MCF 10A (cell line): ENCODE data around the gene ZFHX3. TPM values are rescaled to one million over a fixed set of nuclear protein-coding genes. Genes with fewer than 3 reads are reported as not detected.

Source experiments
- BruUV-seq: library from RNA; stranded (reverse); fragments of 400-500 nt; replicated peaks from 2 replicates; lab custom pipeline; 2021; lab: Mats Ljungman, UMichigan
- CTCF ChIA-PET: fragments of 300-600 bp; sonication (Branson Sonifier 250); formaldehyde crosslinking; extraction: SDS; loops from one replicate; lab custom pipeline; 2021; ENCODE audit warnings: antibody characterized with exemption, inconsistent platforms; lab: Yijun Ruan, JAX
- POLR2A ChIA-PET: fragments of 300-600, 350-650 bp; sonication (Branson Sonifier 250); formaldehyde crosslinking; extraction: SDS; loops from one replicate; lab custom pipeline; 2020; ENCODE audit warnings: antibody characterized with exemption, inconsistent platforms; lab: Yijun Ruan, JAX
- DNase-seq: peaks from one replicate; pipeline ENCODE4 v3.0.0-alpha.2; 2018; ENCODE audit not compliant: unreplicated experiment
- H3K27ac Mint-ChIP-seq: one replicate; pipeline ENCODE4 v1.8.0; 2022; ENCODE audit warnings: mild to moderate bottlenecking, low read depth, mixed read lengths; ENCODE audit not compliant: unreplicated experiment
- H3K27me3 Mint-ChIP-seq: one replicate; pipeline ENCODE4 v1.8.0; 2022; ENCODE audit warnings: mixed read lengths; ENCODE audit not compliant: insufficient read depth, unreplicated experiment
- H3K36me3 Mint-ChIP-seq: one replicate; pipeline ENCODE4 v1.8.0; 2022; ENCODE audit warnings: mild to moderate bottlenecking, moderate library complexity, mixed read lengths; ENCODE audit not compliant: insufficient read depth, unreplicated experiment
- H3K4me1 Mint-ChIP-seq: one replicate; pipeline ENCODE4 v1.8.0; 2022; ENCODE audit warnings: mixed read lengths; ENCODE audit not compliant: insufficient read depth, unreplicated experiment
- H3K4me3 Mint-ChIP-seq: one replicate; pipeline ENCODE4 v1.8.0; 2022; ENCODE audit warnings: mild to moderate bottlenecking, moderate library complexity, mixed read lengths; ENCODE audit not compliant: unreplicated experiment
- H3K9me3 Mint-ChIP-seq: one replicate; pipeline ENCODE4 v1.8.0; 2022; ENCODE audit warnings: mixed read lengths; ENCODE audit not compliant: unreplicated experiment
- CTCF ChIP-seq: fragments of 200-600 bp; IDR thresholded peaks from one replicate; pipeline ENCODE4 v1.8.0; 2022; ENCODE audit warnings: antibody characterized with exemption, mild to moderate bottlenecking; ENCODE audit not compliant: unreplicated experiment
- intact Hi-C: fragments of 100-400 bp; cut with micrococcal nuclease; formaldehyde crosslinking; loops from 2 replicates; pipeline ENCODE4 v1.14.1; 2022
- total RNA-seq: library from RNA; stranded (reverse); gene quantifications from 2 replicates; pipeline ENCODE4 v1.2.3, GENCODE V29; 2022

ZFHX3 gene
- total RNA-seq, 1 experiment from 2014 or later: 27.4 TPM

GRCh38 chr16:72913551-72913950, 134.4 kb downstream of the ZFHX3 start:
- Mint-ChIP-seq H3K4me3 (no peak overlapping the region), H3K4me1 (peaks cover 2% of the 10 kb centered on the region), H3K36me3 (peaks cover 20% of the 10 kb centered on the region), H3K27ac (no peak overlapping the region), H3K9me3 (no peaks in the 10 kb centered on the region), H3K27me3 (no peaks in the 10 kb centered on the region)
- no peak for TF ChIP-seq CTCF
- no peak for DNase-seq
- BruUV-seq: no TSS peak
- POLR2A ChIA-PET: no interaction called here
- intact Hi-C loops: no loop called here
- CTCF ChIA-PET: no interaction called here

- H3K36me3 Mint-ChIP-seq: peaks cover 14% of the 10 kb centered on the region
- H3K4me1 Mint-ChIP-seq: peaks cover 8% of the 10 kb centered on the region
- no peaks in the 10 kb centered on the region for H3K9me3 Mint-ChIP-seq
- intact Hi-C loops: no loop called here
- no peak for TF ChIP-seq CTCF
- ChIA-PET CTCF (no interaction called here), POLR2A (no interaction called here)
- H3K27ac Mint-ChIP-seq: no peak overlapping the region
- DNase-seq: no peak
- H3K27me3 Mint-ChIP-seq: no peaks in the 10 kb centered on the region
- no TSS peak for BruUV-seq
- H3K4me3 Mint-ChIP-seq: no peak overlapping the region
Observed at GRCh38 chr16:72911971-72912370, 136.0 kb downstream of the ZFHX3 start.

GRCh38 chr16:72910875-72911274, 137.1 kb downstream of the ZFHX3 start:
- POLR2A ChIA-PET: no interaction called here
- Mint-ChIP-seq H3K27ac (no peak overlapping the region), H3K4me3 (no peak overlapping the region)

GRCh38 chr16:72910381-72910780, 137.5 kb downstream of the ZFHX3 start:
- H3K9me3 Mint-ChIP-seq: no peaks in the 10 kb centered on the region
- ChIA-PET CTCF (interaction anchor here (1.0 kb wide), 1 partner anchor 15 kb away, joined by 3 read pairs; no protein-coding TSS in a partner anchor), POLR2A (interaction anchor here (0.6 to 1.1 kb wide), 2 partner anchors 10 to 76 kb away, joined by 3 to 5 read pairs; no protein-coding TSS in a partner anchor)
- intact Hi-C loops: no loop called here
- DNase-seq: no peak
- peaks cover 14% of the 10 kb centered on the region for H3K4me1 Mint-ChIP-seq
- no TSS peak for BruUV-seq
- H3K27ac Mint-ChIP-seq: no peak overlapping the region
- no peak for TF ChIP-seq CTCF
- no peaks in the 10 kb centered on the region for H3K27me3 Mint-ChIP-seq
- no peak overlapping the region for H3K4me3 Mint-ChIP-seq
- peaks cover 6% of the 10 kb centered on the region for H3K36me3 Mint-ChIP-seq

More at GRCh38 chr16:72910875-72911274, 137.1 kb downstream of the ZFHX3 start:
- Mint-ChIP-seq H3K9me3 (no peaks in the 10 kb centered on the region), H3K4me1 (peaks cover 9% of the 10 kb centered on the region), H3K27me3 (no peaks in the 10 kb centered on the region), H3K36me3 (peaks cover 6% of the 10 kb centered on the region)
- CTCF ChIA-PET: interaction anchor here (1.0 kb wide), 1 partner anchor 16 kb away, joined by 3 read pairs; no protein-coding TSS in a partner anchor
- no peak for TF ChIP-seq CTCF
- no TSS peak for BruUV-seq
- intact Hi-C loops: no loop called here
- no peak for DNase-seq
